Measurements from ENCODE around the gene CERS3. TPM values are rescaled to one million over a fixed set of nuclear protein-coding genes. Genes with fewer than 3 reads are reported as not detected.

CERS3 gene
- total RNA-seq, 1 donor from 2014 or later, result 0.69 TPM

DNA sequence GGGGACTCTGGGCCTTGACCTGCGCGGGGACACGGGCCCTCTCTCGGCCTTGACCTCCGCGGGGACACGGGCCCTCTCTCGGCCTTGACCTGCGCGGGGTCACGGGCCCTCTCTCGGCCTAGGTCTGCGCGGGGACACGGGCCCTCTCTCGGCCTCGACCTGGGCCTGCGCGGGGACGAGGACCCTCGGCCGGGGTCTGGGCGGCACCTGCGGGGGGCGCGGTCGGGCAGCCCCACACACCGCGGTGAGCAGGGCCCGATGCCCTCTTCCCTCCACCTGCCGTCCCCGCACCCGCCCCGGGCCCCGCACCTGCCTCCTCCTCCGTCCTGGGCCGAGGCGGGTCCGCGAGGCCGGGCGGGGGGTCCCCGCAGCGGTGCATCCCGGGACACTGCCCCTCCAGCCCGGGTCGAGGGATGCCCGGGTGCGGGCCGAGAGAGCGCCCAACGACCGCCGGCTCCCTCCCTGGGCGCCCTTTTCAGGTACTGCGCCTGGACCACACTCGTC is 15.6 kb upstream of the CERS3 start:
- Mint-ChIP-seq H3K27ac (no peak overlapping the region), H3K4me3 (no peak overlapping the region), H3K4me1 (no peaks in the 10 kb centered on the region), H3K27me3 (ENCODE audit: low read depth) (peaks cover 5% of the 10 kb centered on the region), H3K36me3 (no peaks in the 10 kb centered on the region), H3K9me3 (peaks cover 4% of the 10 kb centered on the region)
- TF ChIP-seq CTCF (IDR thresholded peaks at IDR 0.05; ENCODE audit: unreplicated experiment), result no peak
- DNase-seq (ENCODE audit: low spot score in 2 of 2, unreplicated experiment in 2 of 2), result no peak

- Mint-ChIP-seq H3K27ac (no peak overlapping the region), H3K27me3 (ENCODE audit: low read depth) (peaks cover 8% of the 10 kb centered on the region), H3K4me3 (no peak overlapping the region), H3K9me3 (peaks cover 16% of the 10 kb centered on the region), H3K36me3 (no peaks in the 10 kb centered on the region), H3K4me1 (no peaks in the 10 kb centered on the region)
- TF ChIP-seq CTCF (IDR thresholded peaks at IDR 0.05; ENCODE audit: unreplicated experiment), result no peak
- DNase-seq (ENCODE audit: low spot score in 2 of 2, unreplicated experiment in 2 of 2), result no peak
Measured at GRCh38 chr15:100542290-100542689, 13.5 kb upstream of the CERS3 start.

DNA sequence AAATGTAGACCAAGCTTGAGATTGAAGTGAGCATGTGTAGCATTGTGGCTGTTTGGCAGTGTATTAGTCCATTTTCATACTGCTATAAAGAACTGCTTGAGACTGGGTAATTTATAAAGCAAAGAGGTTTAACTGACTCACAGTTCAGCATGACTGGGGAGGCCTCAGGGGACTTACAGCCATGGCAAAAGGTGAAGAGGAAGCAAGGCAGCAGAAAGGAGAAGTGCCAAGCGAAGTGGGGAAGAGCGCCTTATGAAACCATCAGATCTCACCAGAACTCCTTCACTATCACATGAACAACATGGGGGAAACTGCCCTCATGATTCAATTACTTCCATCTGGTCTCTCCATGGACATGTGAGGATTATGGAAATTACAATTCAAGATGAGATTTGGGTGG is 8.6 kb upstream of the CERS3 start:
- Mint-ChIP-seq H3K4me1 (no peaks in the 10 kb centered on the region), H3K27ac (no peak overlapping the region), H3K4me3 (no peak overlapping the region), H3K36me3 (no peaks in the 10 kb centered on the region), H3K9me3 (peaks cover 19% of the 10 kb centered on the region), H3K27me3 (ENCODE audit: low read depth) (peaks cover 19% of the 10 kb centered on the region)
- DNase-seq (ENCODE audit: low spot score in 2 of 2, unreplicated experiment in 2 of 2), result no peak
- no peak for TF ChIP-seq CTCF (IDR thresholded peaks at IDR 0.05; ENCODE audit: unreplicated experiment)

GRCh38 chr15:100536733-100537132 is 8.0 kb upstream of the CERS3 start:
- Mint-ChIP-seq H3K36me3 (no peaks in the 10 kb centered on the region), H3K4me1 (no peaks in the 10 kb centered on the region), H3K4me3 (no peak overlapping the region), H3K27me3 (ENCODE audit: low read depth) (peaks cover 24% of the 10 kb centered on the region), H3K27ac (no peak overlapping the region), H3K9me3 (peaks cover 19% of the 10 kb centered on the region)
- no peak for TF ChIP-seq CTCF (IDR thresholded peaks at IDR 0.05; ENCODE audit: unreplicated experiment)
- no peak for DNase-seq (ENCODE audit: low spot score in 2 of 2, unreplicated experiment in 2 of 2)

GRCh38 chr15:100533886-100534285 is 5.1 kb upstream of the CERS3 start:
- no peak overlapping the region for H3K27ac Mint-ChIP-seq
- H3K4me3 Mint-ChIP-seq, result no peak overlapping the region
- DNase-seq (ENCODE audit: low spot score in 2 of 2, unreplicated experiment in 2 of 2), result no peak
- no peaks in the 10 kb centered on the region for H3K36me3 Mint-ChIP-seq
- peaks cover 10% of the 10 kb centered on the region for H3K9me3 Mint-ChIP-seq
- peaks cover 32% of the 10 kb centered on the region for H3K27me3 Mint-ChIP-seq (ENCODE audit: low read depth)
- no peaks in the 10 kb centered on the region for H3K4me1 Mint-ChIP-seq
- no peak for TF ChIP-seq CTCF (IDR thresholded peaks at IDR 0.05; ENCODE audit: unreplicated experiment)

- H3K4me1 Mint-ChIP-seq, result no peaks in the 10 kb centered on the region
- no peak overlapping the region for H3K27ac Mint-ChIP-seq
- no peak for TF ChIP-seq CTCF (IDR thresholded peaks at IDR 0.05; ENCODE audit: unreplicated experiment)
- H3K36me3 Mint-ChIP-seq, result no peaks in the 10 kb centered on the region
- no peaks in the 10 kb centered on the region for H3K9me3 Mint-ChIP-seq
- peaks cover 29% of the 10 kb centered on the region for H3K27me3 Mint-ChIP-seq (ENCODE audit: low read depth)
- DNase-seq (ENCODE audit: low spot score in 2 of 2, unreplicated experiment in 2 of 2), result no peak
- H3K4me3 Mint-ChIP-seq, result no peak overlapping the region
Measured at GRCh38 chr15:100531823-100532327, 3.1 kb upstream of the CERS3 start.

Measured in mesothelial cell of epicardium (in vitro differentiated cells).